H1 (cell line): ENCODE results near the gene LRIG2. TPM values are rescaled to one million over a fixed set of nuclear protein-coding genes. Genes with fewer than 3 reads are reported as not detected.

Source experiments
- CTCF ChIA-PET: fragments of 300-600 bp; sonication (Branson Sonifier 250); formaldehyde crosslinking; loops from one replicate; lab custom pipeline; 2021; ENCODE audit not compliant: partially characterized antibody; lab: Charles Lee
- POLR2A ChIA-PET: fragments of 300-600 bp; sonication (Branson Sonifier 250); formaldehyde crosslinking; loops from one replicate; lab custom pipeline; 2021; ENCODE audit warnings: inconsistent platforms; ENCODE audit not compliant: partially characterized antibody; lab: Charles Lee
- DNase-seq, 2 experiments: peaks; one replicate each; pipeline versions ENCODE4 v3.0.0 to v3.0.0-alpha.2; 2010 to 2022; ENCODE audit warnings: low spot score in 2 of 2, low read depth in 1 of 2, mixed read lengths in 1 of 2
- FAIRE-seq: peaks from 2 replicates; lab custom pipeline; 2011; peaks lifted over from hg19 to GRCh38; lab: Jason Lieb, UNC
- H2AFZ ChIP-seq: 2 replicates; pipeline ENCODE4 v1.8.1; 2012; ENCODE audit warnings: low read length, inconsistent platforms
- H2AK5ac ChIP-seq: 2 replicates; pipeline ENCODE4 v1.6.1; 2013; ENCODE audit warnings: low read depth, low read length
- H2BK120ac ChIP-seq: replicated peaks from 2 replicates; pipeline ENCODE3; 2013; ENCODE audit warnings: low read depth, low read length, inconsistent platforms
- H2BK12ac ChIP-seq: 2 replicates; pipeline ENCODE4 v1.6.1; 2013; ENCODE audit warnings: low read depth, low read length
- H2BK15ac ChIP-seq: 2 replicates; pipeline ENCODE4 v1.6.1; 2013; ENCODE audit warnings: low read length
- H2BK20ac ChIP-seq: 2 replicates; pipeline ENCODE4 v1.6.1; 2013; ENCODE audit warnings: low read length
- H2BK5ac ChIP-seq: 2 replicates; pipeline ENCODE4 v1.6.1; 2013; ENCODE audit warnings: low read depth, low read length
- H3K14ac ChIP-seq: 2 replicates; pipeline ENCODE4 v1.6.1; 2013; ENCODE audit warnings: inconsistent platforms; ENCODE audit not compliant: insufficient read length
- H3K18ac ChIP-seq: 2 replicates; pipeline ENCODE4 v1.6.1; 2013; ENCODE audit warnings: low read length; ENCODE audit errors: extremely low read depth
- H3K23ac ChIP-seq: 2 replicates; pipeline ENCODE4 v1.6.1; 2013; ENCODE audit warnings: inconsistent platforms; ENCODE audit not compliant: insufficient read length
- H3K23me2 ChIP-seq: 2 replicates; pipeline ENCODE4 v1.6.1; 2013; ENCODE audit warnings: low read depth, low read length
- H3K27ac ChIP-seq: 2 replicates; pipeline ENCODE4 v1.6.1; 2011; ENCODE audit warnings: low read depth, low read length, inconsistent platforms
- H3K27me3 ChIP-seq, 4 experiments: replicated peaks in 1 of 4; 1 replicate in 1 of 4; 2 replicates in 3 of 4; pipeline versions ENCODE4 v1.6.1 to v1.8.1; 2011 to 2013; ENCODE audit warnings: low read length in 3 of 4, mild to moderate bottlenecking in 3 of 4, inconsistent platforms in 2 of 4, mixed read lengths in 2 of 4, moderate library complexity in 1 of 4; ENCODE audit not compliant: control insufficient read depth in 3 of 4, insufficient read depth in 3 of 4; ENCODE audit errors: extremely low read depth in 1 of 4
- H3K36me3 ChIP-seq, 4 experiments: 2 replicates each; pipeline versions ENCODE4 v1.6.1 to v1.8.1; 2011 to 2013; ENCODE audit warnings: mild to moderate bottlenecking in 4 of 4, low read length in 3 of 4, moderate library complexity in 2 of 4, control low read depth in 1 of 4, inconsistent platforms in 1 of 4; ENCODE audit not compliant: insufficient read depth in 4 of 4, control insufficient read depth in 2 of 4
- H3K4ac ChIP-seq: replicated peaks from 2 replicates; pipeline ENCODE3; 2013; ENCODE audit warnings: low read length, low read depth, mixed read lengths, inconsistent platforms; ENCODE audit not compliant: insufficient read length
- H3K4me1 ChIP-seq, 4 experiments: replicated peaks in 1 of 4; 1 replicate in 1 of 4; 2 replicates in 3 of 4; pipeline versions ENCODE4 v1.6.1 to v1.8.1; 2011 to 2013; ENCODE audit warnings: low read length in 3 of 4, inconsistent platforms in 2 of 4, mixed read lengths in 1 of 4; ENCODE audit not compliant: insufficient read depth in 4 of 4, control insufficient read depth in 3 of 4
- H3K4me2 ChIP-seq, 2 experiments: 2 replicates each; pipeline versions ENCODE4 v1.6.1 to v1.8.1; 2011 to 2013; ENCODE audit warnings: low read depth in 2 of 2, low read length in 2 of 2, control low read depth in 1 of 2, inconsistent platforms in 1 of 2, mild to moderate bottlenecking in 1 of 2; ENCODE audit not compliant: insufficient read depth in 1 of 2
- H3K4me3 ChIP-seq, 4 experiments: fragments of 200-600, 300-600 bp in 1 of 4; sonication (generic), shearing (Covaris generic), sonication (Bioruptor Twin) in 1 of 4; 2 replicates each; pipeline versions ENCODE4 v1.5.1 to v1.8.1; 2011 to 2016; ENCODE audit warnings: low read length in 4 of 4, low read depth in 3 of 4, control low read depth in 2 of 4, inconsistent platforms in 2 of 4, mild to moderate bottlenecking in 2 of 4, mixed read lengths in 1 of 4, moderate library complexity in 1 of 4; ENCODE audit not compliant: insufficient read depth in 2 of 4; ENCODE audit errors: extremely low read depth in 1 of 4
- H3K56ac ChIP-seq: replicated peaks from 2 replicates; pipeline ENCODE3; 2013; ENCODE audit warnings: low read depth, mild to moderate bottlenecking, mixed read lengths, low read length, inconsistent platforms; ENCODE audit not compliant: insufficient read length
- H3K79me1 ChIP-seq: 2 replicates; pipeline ENCODE4 v1.6.1; 2013; ENCODE audit warnings: low read depth, low read length, control low read depth
- H3K79me2 ChIP-seq, 2 experiments: 2 replicates each; pipeline versions ENCODE4 v1.6.1 to v1.8.1; 2012 to 2013; ENCODE audit warnings: low read length in 2 of 2, mild to moderate bottlenecking in 2 of 2, inconsistent platforms in 1 of 2; ENCODE audit not compliant: insufficient read depth in 2 of 2, control insufficient read depth in 1 of 2
- H3K9ac ChIP-seq, 4 experiments: replicated peaks in 1 of 4; 1 replicate in 1 of 4; 2 replicates in 3 of 4; pipeline versions ENCODE4 v1.6.1 to v1.8.1; 2011 to 2013; ENCODE audit warnings: low read depth in 3 of 4, low read length in 3 of 4, control low read depth in 2 of 4, mild to moderate bottlenecking in 2 of 4, moderate library complexity in 2 of 4, inconsistent platforms in 1 of 4; ENCODE audit errors: extremely low read depth in 1 of 4
- H3K9me3 ChIP-seq, 2 experiments: 2 replicates each; pipeline versions ENCODE4 v1.6.1 to v1.8.1; 2012 to 2013; ENCODE audit warnings: mild to moderate bottlenecking in 2 of 2, moderate library complexity in 2 of 2, control low read depth in 1 of 2, inconsistent platforms in 1 of 2, low read depth in 1 of 2, low read length in 1 of 2, mixed read lengths in 1 of 2; ENCODE audit not compliant: insufficient read depth in 2 of 2
- H4K20me1 ChIP-seq, 2 experiments: replicated peaks in 1 of 2; 2 replicates each; pipeline versions ENCODE3 to v1.8.1; 2011 to 2013; ENCODE audit warnings: inconsistent platforms in 2 of 2, low read length in 2 of 2, mild to moderate bottlenecking in 1 of 2; ENCODE audit not compliant: insufficient read depth in 2 of 2, control insufficient read depth in 1 of 2
- H4K5ac ChIP-seq: 2 replicates; pipeline ENCODE4 v1.6.1; 2013; ENCODE audit warnings: low read length, low read depth, mixed read lengths, inconsistent platforms; ENCODE audit not compliant: insufficient read length
- H4K8ac ChIP-seq: 2 replicates; pipeline ENCODE4 v1.8.0; 2013; ENCODE audit warnings: mild to moderate bottlenecking, moderate library complexity, low read length, inconsistent platforms; ENCODE audit not compliant: insufficient read depth; ENCODE audit errors: extremely low read depth
- H4K91ac ChIP-seq: replicated peaks from 2 replicates; pipeline ENCODE3; 2013; ENCODE audit warnings: low read length, mixed read lengths, inconsistent platforms; ENCODE audit not compliant: insufficient read length
- ATF3 ChIP-seq: IDR thresholded peaks from 2 replicates; pipeline ENCODE4 v1.6.1; 2011; ENCODE audit warnings: low read depth, mild to moderate bottlenecking, low read length; ENCODE audit not compliant: insufficient read depth
- BCL11A ChIP-seq, 2 experiments: IDR thresholded peaks; one replicate each; pipeline ENCODE4 v1.6.1; 2011; ENCODE audit warnings: low read depth in 2 of 2, low read length in 2 of 2, mild to moderate bottlenecking in 2 of 2
- GABPA ChIP-seq: IDR thresholded peaks from 2 replicates; pipeline ENCODE4 v1.6.1; 2011; ENCODE audit warnings: mild to moderate bottlenecking, low read length, moderate library complexity, borderline replicate concordance; ENCODE audit not compliant: insufficient read depth
- GTF2F1 ChIP-seq: IDR thresholded peaks from 2 replicates; pipeline ENCODE4 v1.6.1; 2012; ENCODE audit warnings: low read depth, low read length, improper control_type of control experiment, borderline replicate concordance
- JUN ChIP-seq: IDR thresholded peaks from 2 replicates; pipeline ENCODE4 v1.6.1; 2011; ENCODE audit warnings: low read depth, mild to moderate bottlenecking, improper control_type of control experiment, low read length
- NANOG ChIP-seq: IDR thresholded peaks from 2 replicates; pipeline ENCODE4 v1.6.1; 2011; ENCODE audit warnings: low read length, low read depth, mild to moderate bottlenecking, inconsistent platforms; ENCODE audit not compliant: insufficient read depth, poor library complexity, severe bottlenecking
- RFX5 ChIP-seq: IDR thresholded peaks from 2 replicates; pipeline ENCODE4 v1.6.1; 2011; ENCODE audit warnings: low read depth, low read length, improper control_type of control experiment, borderline replicate concordance
- RXRA ChIP-seq: IDR thresholded peaks from 2 replicates; pipeline ENCODE4 v1.6.1; 2011; ENCODE audit warnings: low read depth, mild to moderate bottlenecking, low read length, moderate library complexity; ENCODE audit not compliant: insufficient read depth
- SAP30 ChIP-seq: fragments of 300-600 bp; sonication (generic); IDR thresholded peaks from 2 replicates; pipeline ENCODE4 v1.7.1; 2012; ENCODE audit warnings: low read length, moderate library complexity, mild to moderate bottlenecking, inconsistent platforms; ENCODE audit not compliant: insufficient read depth, insufficient replicate concordance
- SP2 ChIP-seq: IDR thresholded peaks from 2 replicates; pipeline ENCODE4 v1.6.1; 2012; ENCODE audit warnings: mild to moderate bottlenecking, low read length, inconsistent platforms
- SRF ChIP-seq: IDR thresholded peaks from 2 replicates; pipeline ENCODE4 v1.6.1; 2011; ENCODE audit warnings: mild to moderate bottlenecking, low read depth, low read length, moderate library complexity
- USF2 ChIP-seq: IDR thresholded peaks from 2 replicates; pipeline ENCODE4 v1.6.1; 2011; ENCODE audit warnings: low read length, improper control_type of control experiment
- WGBS, 2 experiments: shearing (Covaris generic) in 1 of 2; methylation state at CpG; one replicate each; pipeline versions ENCODE4 v1.1.6 to v1.1.7; 2013 to 2015; ENCODE audit warnings: low lambda C conversion rate in 2 of 2, mixed read lengths in 2 of 2, inconsistent platforms in 1 of 2, low coverage in 1 of 2, missing lambda C conversion rate in 1 of 2; ENCODE audit not compliant: insufficient replicate concordance in 2 of 2, insufficient coverage in 1 of 2, insufficient read length in 1 of 2; ENCODE audit errors: extremely low coverage in 1 of 2, missing lambda C conversion rate in 1 of 2; 5-methylcytosine and 5-hydroxymethylcytosine counted together
- polyA plus RNA-seq, 7 experiments: library from polyadenylated mRNA; depleted of rRNA in 3 of 7; stranded (reverse) in 5 of 7; unstranded in 2 of 7; fragments of >200 nt in 5 of 7; fragments of 200-250 nt in 2 of 7; gene quantifications; 1 replicate in 5 of 7; 2 replicates in 1 of 7; 4 replicates in 1 of 7; pipeline versions ENCODE4 v1.2.1 to v1.2.3, GENCODE V29; 2011 to 2013; ENCODE audit warnings: missing spikeins in 2 of 7, mixed read lengths in 2 of 7
- total RNA-seq: library from RNA; stranded (reverse); fragmentation: NEBNext Ultra II Directional; extraction: Animal tissue kit (Norgen Biotek cat#: 25700); gene quantifications from 2 replicates; pipeline ENCODE4 v1.2.1, GENCODE V29; 2021

The LRIG2 gene
- total and polyA plus RNA-seq, 2 of the 8 experiments (the other 6 are each of a cell fraction or from before 2014, with no cell fraction given), result 16.2 to 20.9 TPM

- FAIRE-seq (no peak), DNase-seq (no peak)
- Histone ChIP-seq H2AK5ac (no peak overlapping the region), H4K5ac (no peak overlapping the region), H2BK12ac (no peak overlapping the region), H3K36me3 (no peaks in the 10 kb centered on the region), H2BK120ac (no peak overlapping the region), H3K79me2 (no peaks in the 10 kb centered on the region; a peak in 1 of 4 replicates), H3K4me1 (peaks cover 0 to 9% (median 3%) of the 10 kb centered on the region in 4 experiments; a peak in 4 of 7 replicates), H3K23ac (no peak overlapping the region), H3K4me3 (no peak overlapping the region), H2BK5ac (no peak overlapping the region), H2AFZ (no peak overlapping the region), H3K9me3 (no peaks in the 10 kb centered on the region), H4K8ac (no peak overlapping the region), H4K91ac (peak overlapping the region; percentile 3), H3K79me1 (no peaks in the 10 kb centered on the region), H3K23me2 (no peaks in the 10 kb centered on the region), H3K18ac (no peak overlapping the region), H2BK20ac (no peak overlapping the region), H3K27me3 (no peaks in the 10 kb centered on the region), H3K14ac (no peak overlapping the region), H3K27ac (no peak overlapping the region), H3K4me2 (no peak overlapping the region), H3K9ac (no peak overlapping the region), H3K56ac (no peak overlapping the region), H4K20me1 (no peaks in the 10 kb centered on the region), H2BK15ac (no peak overlapping the region), H3K4ac (no peak overlapping the region)
- 90% methylated on average over 1 of the region's 1 CpG; no CpG with 5 or more reads in 1 of the 2 experiments for WGBS, 2 experiments
- ChIA-PET CTCF (interaction anchor here (1.1 to 5.2 kb wide), 11 partner anchors 9 to 572 kb away, joined by 3 to 25 read pairs (median 4); no protein-coding TSS in a partner anchor), POLR2A (interaction anchor here (1.0 kb wide), 1 partner anchor 11 kb away, joined by 3 read pairs; no protein-coding TSS in a partner anchor)
- TF ChIP-seq NANOG, result no peak
- no peak for TF ChIP-seq SAP30
- no peak for TF ChIP-seq RXRA
- no peak for TF ChIP-seq ATF3
- TF ChIP-seq SP2, result no peak
- TF ChIP-seq RFX5, result no peak
- no peak for TF ChIP-seq BCL11A (IDR thresholded peaks at IDR 0.05; ENCODE audit: low read depth in 2 of 2, low read length in 2 of 2)
- TF ChIP-seq JUN, result no peak
- no peak for TF ChIP-seq GABPA
- TF ChIP-seq USF2, result no peak
- no peak for TF ChIP-seq GTF2F1
- no peak for TF ChIP-seq SRF
Measured at GRCh38 chr1:113142791-113143190, 69.8 kb downstream of the LRIG2 start.
